H1 (cell line): Measurements from ENCODE around the gene PDX1. TPM values are rescaled to one million over a fixed set of nuclear protein-coding genes. Genes with fewer than 3 reads are reported as not detected.

ENCODE experiments used
- CTCF ChIA-PET: fragments of 300-600 bp; sonication (Branson Sonifier 250); formaldehyde crosslinking; loops from one replicate; lab custom pipeline; 2021; ENCODE audit not compliant: partially characterized antibody; lab: Charles Lee
- POLR2A ChIA-PET: fragments of 300-600 bp; sonication (Branson Sonifier 250); formaldehyde crosslinking; loops from one replicate; lab custom pipeline; 2021; ENCODE audit warnings: inconsistent platforms; ENCODE audit not compliant: partially characterized antibody; lab: Charles Lee
- DNase-seq, 2 experiments: peaks; one replicate each; pipeline versions ENCODE4 v3.0.0 to v3.0.0-alpha.2; 2010 to 2022; ENCODE audit warnings: low spot score in 2 of 2, low read depth in 1 of 2, mixed read lengths in 1 of 2
- FAIRE-seq: peaks from 2 replicates; lab custom pipeline; 2011; peaks lifted over from hg19 to GRCh38; lab: Jason Lieb, UNC
- H2AFZ ChIP-seq: 2 replicates; pipeline ENCODE4 v1.8.1; 2012; ENCODE audit warnings: low read length, inconsistent platforms
- H2AK5ac ChIP-seq: 2 replicates; pipeline ENCODE4 v1.6.1; 2013; ENCODE audit warnings: low read depth, low read length
- H2BK120ac ChIP-seq: replicated peaks from 2 replicates; pipeline ENCODE3; 2013; ENCODE audit warnings: low read depth, low read length, inconsistent platforms
- H2BK12ac ChIP-seq: 2 replicates; pipeline ENCODE4 v1.6.1; 2013; ENCODE audit warnings: low read depth, low read length
- H2BK15ac ChIP-seq: 2 replicates; pipeline ENCODE4 v1.6.1; 2013; ENCODE audit warnings: low read length
- H2BK20ac ChIP-seq: 2 replicates; pipeline ENCODE4 v1.6.1; 2013; ENCODE audit warnings: low read length
- H2BK5ac ChIP-seq: 2 replicates; pipeline ENCODE4 v1.6.1; 2013; ENCODE audit warnings: low read depth, low read length
- H3K14ac ChIP-seq: 2 replicates; pipeline ENCODE4 v1.6.1; 2013; ENCODE audit warnings: inconsistent platforms; ENCODE audit not compliant: insufficient read length
- H3K18ac ChIP-seq: 2 replicates; pipeline ENCODE4 v1.6.1; 2013; ENCODE audit warnings: low read length; ENCODE audit errors: extremely low read depth
- H3K23ac ChIP-seq: 2 replicates; pipeline ENCODE4 v1.6.1; 2013; ENCODE audit warnings: inconsistent platforms; ENCODE audit not compliant: insufficient read length
- H3K23me2 ChIP-seq: 2 replicates; pipeline ENCODE4 v1.6.1; 2013; ENCODE audit warnings: low read depth, low read length
- H3K27ac ChIP-seq: 2 replicates; pipeline ENCODE4 v1.6.1; 2011; ENCODE audit warnings: low read depth, low read length, inconsistent platforms
- H3K27me3 ChIP-seq, 4 experiments: replicated peaks in 1 of 4; 1 replicate in 1 of 4; 2 replicates in 3 of 4; pipeline versions ENCODE4 v1.6.1 to v1.8.1; 2011 to 2013; ENCODE audit warnings: low read length in 3 of 4, mild to moderate bottlenecking in 3 of 4, inconsistent platforms in 2 of 4, mixed read lengths in 2 of 4, moderate library complexity in 1 of 4; ENCODE audit not compliant: control insufficient read depth in 3 of 4, insufficient read depth in 3 of 4; ENCODE audit errors: extremely low read depth in 1 of 4
- H3K36me3 ChIP-seq, 4 experiments: 2 replicates each; pipeline versions ENCODE4 v1.6.1 to v1.8.1; 2011 to 2013; ENCODE audit warnings: mild to moderate bottlenecking in 4 of 4, low read length in 3 of 4, moderate library complexity in 2 of 4, control low read depth in 1 of 4, inconsistent platforms in 1 of 4; ENCODE audit not compliant: insufficient read depth in 4 of 4, control insufficient read depth in 2 of 4
- H3K4ac ChIP-seq: replicated peaks from 2 replicates; pipeline ENCODE3; 2013; ENCODE audit warnings: low read length, low read depth, mixed read lengths, inconsistent platforms; ENCODE audit not compliant: insufficient read length
- H3K4me1 ChIP-seq, 4 experiments: replicated peaks in 1 of 4; 1 replicate in 1 of 4; 2 replicates in 3 of 4; pipeline versions ENCODE4 v1.6.1 to v1.8.1; 2011 to 2013; ENCODE audit warnings: low read length in 3 of 4, inconsistent platforms in 2 of 4, mixed read lengths in 1 of 4; ENCODE audit not compliant: insufficient read depth in 4 of 4, control insufficient read depth in 3 of 4
- H3K4me2 ChIP-seq, 2 experiments: 2 replicates each; pipeline versions ENCODE4 v1.6.1 to v1.8.1; 2011 to 2013; ENCODE audit warnings: low read depth in 2 of 2, low read length in 2 of 2, control low read depth in 1 of 2, inconsistent platforms in 1 of 2, mild to moderate bottlenecking in 1 of 2; ENCODE audit not compliant: insufficient read depth in 1 of 2
- H3K4me3 ChIP-seq, 4 experiments: fragments of 200-600, 300-600 bp in 1 of 4; sonication (generic), shearing (Covaris generic), sonication (Bioruptor Twin) in 1 of 4; 2 replicates each; pipeline versions ENCODE4 v1.5.1 to v1.8.1; 2011 to 2016; ENCODE audit warnings: low read length in 4 of 4, low read depth in 3 of 4, control low read depth in 2 of 4, inconsistent platforms in 2 of 4, mild to moderate bottlenecking in 2 of 4, mixed read lengths in 1 of 4, moderate library complexity in 1 of 4; ENCODE audit not compliant: insufficient read depth in 2 of 4; ENCODE audit errors: extremely low read depth in 1 of 4
- H3K56ac ChIP-seq: replicated peaks from 2 replicates; pipeline ENCODE3; 2013; ENCODE audit warnings: low read depth, mild to moderate bottlenecking, mixed read lengths, low read length, inconsistent platforms; ENCODE audit not compliant: insufficient read length
- H3K79me1 ChIP-seq: 2 replicates; pipeline ENCODE4 v1.6.1; 2013; ENCODE audit warnings: low read depth, low read length, control low read depth
- H3K79me2 ChIP-seq, 2 experiments: 2 replicates each; pipeline versions ENCODE4 v1.6.1 to v1.8.1; 2012 to 2013; ENCODE audit warnings: low read length in 2 of 2, mild to moderate bottlenecking in 2 of 2, inconsistent platforms in 1 of 2; ENCODE audit not compliant: insufficient read depth in 2 of 2, control insufficient read depth in 1 of 2
- H3K9ac ChIP-seq, 4 experiments: replicated peaks in 1 of 4; 1 replicate in 1 of 4; 2 replicates in 3 of 4; pipeline versions ENCODE4 v1.6.1 to v1.8.1; 2011 to 2013; ENCODE audit warnings: low read depth in 3 of 4, low read length in 3 of 4, control low read depth in 2 of 4, mild to moderate bottlenecking in 2 of 4, moderate library complexity in 2 of 4, inconsistent platforms in 1 of 4; ENCODE audit errors: extremely low read depth in 1 of 4
- H3K9me3 ChIP-seq, 2 experiments: 2 replicates each; pipeline versions ENCODE4 v1.6.1 to v1.8.1; 2012 to 2013; ENCODE audit warnings: mild to moderate bottlenecking in 2 of 2, moderate library complexity in 2 of 2, control low read depth in 1 of 2, inconsistent platforms in 1 of 2, low read depth in 1 of 2, low read length in 1 of 2, mixed read lengths in 1 of 2; ENCODE audit not compliant: insufficient read depth in 2 of 2
- H4K20me1 ChIP-seq, 2 experiments: replicated peaks in 1 of 2; 2 replicates each; pipeline versions ENCODE3 to v1.8.1; 2011 to 2013; ENCODE audit warnings: inconsistent platforms in 2 of 2, low read length in 2 of 2, mild to moderate bottlenecking in 1 of 2; ENCODE audit not compliant: insufficient read depth in 2 of 2, control insufficient read depth in 1 of 2
- H4K5ac ChIP-seq: 2 replicates; pipeline ENCODE4 v1.6.1; 2013; ENCODE audit warnings: low read length, low read depth, mixed read lengths, inconsistent platforms; ENCODE audit not compliant: insufficient read length
- H4K8ac ChIP-seq: 2 replicates; pipeline ENCODE4 v1.8.0; 2013; ENCODE audit warnings: mild to moderate bottlenecking, moderate library complexity, low read length, inconsistent platforms; ENCODE audit not compliant: insufficient read depth; ENCODE audit errors: extremely low read depth
- H4K91ac ChIP-seq: replicated peaks from 2 replicates; pipeline ENCODE3; 2013; ENCODE audit warnings: low read length, mixed read lengths, inconsistent platforms; ENCODE audit not compliant: insufficient read length
- CBX8 ChIP-seq: fragments of 300-800, 300-1000 bp; sonication (generic); IDR thresholded peaks from 2 replicates; pipeline ENCODE4 v1.7.1; 2016; ENCODE audit warnings: low read depth, low read length, borderline replicate concordance
- CTBP2 ChIP-seq: IDR thresholded peaks from 2 replicates; pipeline ENCODE4 v1.7.0; 2011; ENCODE audit warnings: borderline replicate concordance, mild to moderate bottlenecking, moderate library complexity, mixed read lengths, low read length; ENCODE audit not compliant: insufficient read depth, insufficient read length
- RNF2 ChIP-seq: fragments of 200-900, 300-1000 bp; sonication (generic); IDR thresholded peaks from 2 replicates; pipeline ENCODE4 v1.7.1; 2016; ENCODE audit warnings: borderline replicate concordance, low read depth, mild to moderate bottlenecking, antibody characterized with exemption, low read length; ENCODE audit not compliant: poor library complexity, severe bottlenecking; ENCODE audit errors: missing control alignments
- WGBS, 2 experiments: shearing (Covaris generic) in 1 of 2; methylation state at CpG; one replicate each; pipeline versions ENCODE4 v1.1.6 to v1.1.7; 2013 to 2015; ENCODE audit warnings: low lambda C conversion rate in 2 of 2, mixed read lengths in 2 of 2, inconsistent platforms in 1 of 2, low coverage in 1 of 2, missing lambda C conversion rate in 1 of 2; ENCODE audit not compliant: insufficient replicate concordance in 2 of 2, insufficient coverage in 1 of 2, insufficient read length in 1 of 2; ENCODE audit errors: extremely low coverage in 1 of 2, missing lambda C conversion rate in 1 of 2; 5-methylcytosine and 5-hydroxymethylcytosine counted together
- polyA plus RNA-seq, 7 experiments: library from polyadenylated mRNA; depleted of rRNA in 3 of 7; stranded (reverse) in 5 of 7; unstranded in 2 of 7; fragments of >200 nt in 5 of 7; fragments of 200-250 nt in 2 of 7; gene quantifications; 1 replicate in 5 of 7; 2 replicates in 1 of 7; 4 replicates in 1 of 7; pipeline versions ENCODE4 v1.2.1 to v1.2.3, GENCODE V29; 2011 to 2013; ENCODE audit warnings: missing spikeins in 2 of 7, mixed read lengths in 2 of 7
- total RNA-seq: library from RNA; stranded (reverse); fragmentation: NEBNext Ultra II Directional; extraction: Animal tissue kit (Norgen Biotek cat#: 25700); gene quantifications from 2 replicates; pipeline ENCODE4 v1.2.1, GENCODE V29; 2021
- TF ChIP-seq, protein P1 (sequence below), 3 experiments: IDR thresholded peaks; 1 replicate in 2 of 3; 2 replicates in 1 of 3; pipeline versions ENCODE4 v1.5.1 to v1.6.1; 2011; ENCODE audit warnings: low read length in 3 of 3, mild to moderate bottlenecking in 3 of 3, inconsistent platforms in 2 of 3, low read depth in 1 of 3, moderate library complexity in 1 of 3; ENCODE audit not compliant: insufficient read depth in 1 of 3; ENCODE audit errors: control extremely low read depth in 1 of 3

The PDX1 gene
- total and polyA plus RNA-seq, 2 of the 8 experiments (the other 6 are each of a cell fraction or from before 2014, with no cell fraction given), result not detected

DNA sequence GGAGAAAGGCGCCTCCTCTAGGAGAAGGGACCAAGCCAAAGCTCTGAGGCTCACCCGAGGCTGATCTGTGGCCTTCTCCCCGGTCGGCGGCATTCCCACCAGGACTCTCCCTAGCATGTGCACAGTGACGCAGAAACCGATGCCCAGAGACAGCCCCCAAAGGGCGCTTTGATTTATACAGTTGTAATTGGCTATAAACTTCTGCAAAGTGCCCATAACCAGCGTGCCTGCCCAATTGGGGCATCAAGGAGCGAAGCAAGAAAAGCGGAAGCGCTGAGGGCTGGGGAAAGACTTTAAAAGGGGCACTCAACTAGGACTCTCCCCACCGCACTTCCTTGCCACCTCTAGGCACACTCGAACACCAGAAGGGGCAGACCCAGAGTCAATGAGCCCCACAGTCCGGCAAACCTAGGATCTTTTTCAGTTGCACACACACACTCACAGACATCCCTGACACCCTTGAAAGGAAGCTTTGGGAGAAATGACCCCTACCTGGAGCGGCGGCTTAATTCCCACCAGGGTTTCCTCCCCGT lies 47.5 kb downstream of the PDX1 start:
- Histone ChIP-seq H3K9me3 (no peaks in the 10 kb centered on the region), H4K5ac (no peak overlapping the region), H3K56ac (no peak overlapping the region), H3K36me3 (peaks cover 0 to 12% (median 0%) of the 10 kb centered on the region in 4 experiments; a peak in 1 of 8 replicates), H2AFZ (no peak overlapping the region), H3K79me2 (no peaks in the 10 kb centered on the region), H3K9ac (no peak overlapping the region), H3K4ac (no peak overlapping the region), H4K20me1 (peaks cover 25 to 44% of the 10 kb centered on the region in 2 experiments), H3K79me1 (no peaks in the 10 kb centered on the region), H4K8ac (no peak overlapping the region), H4K91ac (no peak overlapping the region), H2AK5ac (no peak overlapping the region), H2BK5ac (no peak overlapping the region), H2BK20ac (peak overlapping the region; percentile 34; the same call in 1 of the 2 replicates), H3K23me2 (peaks cover 5% of the 10 kb centered on the region; the same call in 1 of the 2 replicates), H2BK15ac (no peak overlapping the region), H3K18ac (peak overlapping the region; percentile 42; the same call in 1 of the 2 replicates), H2BK12ac (peak overlapping the region; percentile 87; the same call in 1 of the 2 replicates), H3K27me3 (peaks cover 95 to 100% (median 98%) of the 10 kb centered on the region in 4 experiments), H3K4me2 (no peak overlapping the region; a peak in 1 of 4 replicates), H3K23ac (no peak overlapping the region), H3K4me1 (peaks cover 8 to 63% (median 43%) of the 10 kb centered on the region in 4 experiments), H2BK120ac (no peak overlapping the region), H3K27ac (no peak overlapping the region), H3K4me3 (no peak overlapping the region), H3K14ac (no peak overlapping the region)
- CTCF ChIA-PET, result interaction anchor here (0.6 to 19.7 kb wide), 7 partner anchors 8 to 197 kb away, joined by 3 to 283 read pairs (median 7); partner anchors contain the start of genes CDX2 and URAD
- DNase-seq (no peak), FAIRE-seq (no peak)
- peak; percentile 29 for TF ChIP-seq RNF2
- TF ChIP-seq CBX8, result 0 out of 2 replicates have a peak, but pooled peaks have one; percentile 6
- no peak for TF ChIP-seq CTBP2
- TF ChIP-seq, protein P1, sequence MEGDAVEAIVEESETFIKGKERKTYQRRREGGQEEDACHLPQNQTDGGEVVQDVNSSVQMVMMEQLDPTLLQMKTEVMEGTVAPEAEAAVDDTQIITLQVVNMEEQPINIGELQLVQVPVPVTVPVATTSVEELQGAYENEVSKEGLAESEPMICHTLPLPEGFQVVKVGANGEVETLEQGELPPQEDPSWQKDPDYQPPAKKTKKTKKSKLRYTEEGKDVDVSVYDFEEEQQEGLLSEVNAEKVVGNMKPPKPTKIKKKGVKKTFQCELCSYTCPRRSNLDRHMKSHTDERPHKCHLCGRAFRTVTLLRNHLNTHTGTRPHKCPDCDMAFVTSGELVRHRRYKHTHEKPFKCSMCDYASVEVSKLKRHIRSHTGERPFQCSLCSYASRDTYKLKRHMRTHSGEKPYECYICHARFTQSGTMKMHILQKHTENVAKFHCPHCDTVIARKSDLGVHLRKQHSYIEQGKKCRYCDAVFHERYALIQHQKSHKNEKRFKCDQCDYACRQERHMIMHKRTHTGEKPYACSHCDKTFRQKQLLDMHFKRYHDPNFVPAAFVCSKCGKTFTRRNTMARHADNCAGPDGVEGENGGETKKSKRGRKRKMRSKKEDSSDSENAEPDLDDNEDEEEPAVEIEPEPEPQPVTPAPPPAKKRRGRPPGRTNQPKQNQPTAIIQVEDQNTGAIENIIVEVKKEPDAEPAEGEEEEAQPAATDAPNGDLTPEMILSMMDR (IDR thresholded peaks at IDR 0.05; ENCODE audit: control extremely low read depth in 1 of 3, insufficient read depth in 1 of 3, low read depth in 1 of 3, low read length in 3 of 3), result no peak
- POLR2A ChIA-PET, result interaction anchor here (5.6 kb wide), 1 partner anchor 11 kb away, joined by 31 read pairs; no protein-coding TSS in a partner anchor
- 3% methylated on average over 18 of the region's 18 CpGs; no CpG with 5 or more reads in 1 of the 2 experiments for WGBS, 2 experiments
